ENCODE data around the gene EHD4.

DNA sequence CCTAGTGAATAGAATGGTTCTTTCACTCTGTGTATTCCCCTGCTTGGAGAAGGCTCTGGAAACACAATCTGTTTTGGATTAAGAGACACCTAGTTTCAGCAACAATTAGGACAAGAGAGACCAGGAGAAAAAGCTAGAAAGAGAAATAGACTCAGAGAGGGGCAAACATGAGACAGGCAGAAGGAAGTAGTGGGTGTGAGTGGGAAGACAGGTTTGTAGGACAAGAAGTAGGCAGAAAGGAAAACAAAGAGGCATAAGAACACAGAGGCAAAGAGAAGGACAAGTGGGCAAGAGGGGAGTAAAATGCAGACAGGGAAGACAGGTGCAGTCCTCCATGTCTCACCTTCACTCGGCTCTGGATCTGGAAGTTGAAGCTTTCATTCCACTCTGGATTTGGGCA is 35.0 kb upstream of the EHD4 start:
- TF ChIP-seq SUZ12 (IDR thresholded peaks at IDR 0.05; ENCODE audit: extremely low read depth, insufficient read depth, insufficient read length) = no peak
- no peak for TF ChIP-seq YY1 (IDR thresholded peaks at IDR 0.05; ENCODE audit: insufficient read depth, insufficient read length)
- no peak for TF ChIP-seq ZNF274 (IDR thresholded peaks at IDR 0.05; ENCODE audit: low read depth, low read length)
